Dendritic cell treated with granulocyte-macrophage colony-stimulating factor and Interleukin-4, amounts not matched to agents 40 ng/mL and 50 ng/mL, for 4 days (primary cell): Measurements from ENCODE around the gene ATP23.
A peak's percentile ranks its signal among the peaks of the same experiment; 100 is the strongest.

ENCODE experiments used
- H3K27ac Mint-ChIP-seq: one replicate; pipeline ENCODE4 v1.8.0; 2022; ENCODE audit warnings: mild to moderate bottlenecking, mixed read lengths
- H3K27me3 Mint-ChIP-seq: one replicate; pipeline ENCODE4 v1.8.0; 2022; ENCODE audit warnings: mild to moderate bottlenecking, mixed read lengths
- H3K36me3 Mint-ChIP-seq: one replicate; pipeline ENCODE4 v1.8.0; 2022; ENCODE audit warnings: low read depth, mixed read lengths
- H3K4me1 Mint-ChIP-seq: one replicate; pipeline ENCODE4 v1.8.0; 2022; ENCODE audit warnings: low read depth, mixed read lengths
- H3K4me3 Mint-ChIP-seq: one replicate; pipeline ENCODE4 v1.8.0; 2022; ENCODE audit warnings: mild to moderate bottlenecking, moderate library complexity, mixed read lengths
- H3K9me3 Mint-ChIP-seq: one replicate; pipeline ENCODE4 v1.8.0; 2022; ENCODE audit warnings: mixed read lengths
- intact Hi-C: fragments of 100-400 bp; cut with micrococcal nuclease; formaldehyde crosslinking; loops from one replicate; pipeline ENCODE4 v1.15.0; 2022

Gene ATP23

GRCh38 chr12:57941165-57941894 lies at the start of gene ATP23:
ATP23 (plus strand) TSS chr12:57941567; CDS start chr12:57941702, 135 bp downstream.
- Mint-ChIP-seq H3K4me1 (peaks cover 59% of the 10 kb centered on the region), H3K9me3 (no peaks in the 10 kb centered on the region), H3K27me3 (no peaks in the 10 kb centered on the region), H3K4me3 (peak within 1 kb of the TSS; percentile 95), H3K36me3 (peaks cover 11% of the 10 kb centered on the region), H3K27ac (peak within 1 kb of the TSS; percentile 99)
- intact Hi-C loops, result no loop called here

DNA sequence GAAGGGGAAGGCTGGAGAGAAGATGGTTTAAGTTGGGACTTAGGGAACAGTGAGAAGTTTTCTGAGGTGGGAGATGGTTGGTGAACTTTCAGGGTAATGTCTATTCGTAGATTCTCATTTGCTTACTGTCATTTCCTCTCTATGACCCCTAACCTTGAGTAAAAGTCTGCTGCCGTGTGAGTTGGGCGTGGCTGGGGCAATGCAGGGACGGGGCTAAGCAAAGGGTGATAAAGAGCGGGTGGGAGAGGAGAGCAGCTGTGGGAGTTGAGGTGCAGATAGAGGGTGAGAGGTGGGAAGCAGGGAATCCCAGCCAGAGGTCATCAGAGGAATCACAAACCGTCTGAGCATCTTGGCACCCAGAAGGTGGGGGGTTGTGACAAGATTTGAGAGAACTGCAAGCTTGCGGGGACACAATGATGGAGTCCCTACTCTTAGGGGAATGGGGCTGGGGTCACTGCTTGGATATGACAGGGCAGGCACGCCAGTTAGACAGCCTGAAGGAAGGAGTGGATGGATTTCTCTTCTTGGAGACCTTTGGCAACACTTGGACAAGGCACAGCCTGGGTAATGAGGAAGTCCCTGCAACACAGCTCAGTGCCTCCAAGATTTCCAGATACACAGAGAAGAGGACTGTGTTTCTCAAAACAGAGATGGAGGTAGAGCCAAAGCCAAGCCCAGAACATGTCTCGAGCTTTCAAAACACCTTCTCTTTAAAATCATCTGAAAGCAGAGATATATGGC lies 49.0 kb upstream of the ATP23 start:
- Mint-ChIP-seq H3K4me3 (no peak overlapping the region), H3K36me3 (no peaks in the 10 kb centered on the region), H3K27ac (no peak overlapping the region), H3K4me1 (peaks cover 69% of the 10 kb centered on the region), H3K27me3 (peaks cover 29% of the 10 kb centered on the region), H3K9me3 (no peaks in the 10 kb centered on the region)
- intact Hi-C loops, result no loop called here

- intact Hi-C loops, result no loop called here
- Mint-ChIP-seq H3K4me1 (peaks cover 78% of the 10 kb centered on the region), H3K4me3 (no peak overlapping the region)
Measured at GRCh38 chr12:57893431-57894353, 47.7 kb upstream of the ATP23 start.

GRCh38 chr12:57894399-57895292 lies 46.7 kb upstream of the ATP23 start:
- H3K4me1 Mint-ChIP-seq, result peaks cover 74% of the 10 kb centered on the region
- H3K27me3 Mint-ChIP-seq, result peaks cover 41% of the 10 kb centered on the region
- peak overlapping the region; percentile 14 for H3K4me3 Mint-ChIP-seq
- H3K36me3 Mint-ChIP-seq, result no peaks in the 10 kb centered on the region
- no peaks in the 10 kb centered on the region for H3K9me3 Mint-ChIP-seq
- intact Hi-C loops, result no loop called here
- peak overlapping the region; percentile 69 for H3K27ac Mint-ChIP-seq

More at GRCh38 chr12:57893431-57894353, 47.7 kb upstream of the ATP23 start:
- peaks cover 39% of the 10 kb centered on the region for H3K27me3 Mint-ChIP-seq
- no peaks in the 10 kb centered on the region for H3K9me3 Mint-ChIP-seq
- peak overlapping the region; percentile 69 for H3K27ac Mint-ChIP-seq
- no peaks in the 10 kb centered on the region for H3K36me3 Mint-ChIP-seq

- peak overlapping the region; percentile 26 for H3K27ac Mint-ChIP-seq
Measured at GRCh38 chr12:57895389-57896114, 45.8 kb upstream of the ATP23 start.

DNA sequence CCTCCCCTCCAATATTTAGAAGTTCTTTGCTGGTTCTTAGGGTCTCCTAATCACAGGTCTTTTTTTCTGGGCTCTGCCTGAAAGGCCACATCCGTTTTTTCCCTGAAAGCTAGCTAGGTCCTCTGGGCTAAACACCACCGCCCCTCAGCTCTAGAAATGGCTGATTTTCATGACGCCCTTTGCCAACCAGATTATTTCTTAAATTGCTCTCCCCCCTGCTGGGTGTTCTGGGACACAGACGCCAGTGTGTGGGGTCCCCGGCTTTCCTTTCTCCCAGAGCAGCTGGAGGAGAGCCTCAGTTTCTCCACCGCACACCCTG lies 45.3 kb upstream of the ATP23 start:
- peak overlapping the region; percentile 26 for H3K27ac Mint-ChIP-seq
- no peaks in the 10 kb centered on the region for H3K9me3 Mint-ChIP-seq
- H3K4me3 Mint-ChIP-seq, result peak overlapping the region; percentile 69
- no peaks in the 10 kb centered on the region for H3K36me3 Mint-ChIP-seq
- H3K27me3 Mint-ChIP-seq, result peaks cover 40% of the 10 kb centered on the region
- intact Hi-C loops, result no loop called here
- H3K4me1 Mint-ChIP-seq, result peaks cover 70% of the 10 kb centered on the region

More at GRCh38 chr12:57895389-57896114, 45.8 kb upstream of the ATP23 start:
- intact Hi-C loops, result no loop called here
- Mint-ChIP-seq H3K4me1 (peaks cover 70% of the 10 kb centered on the region), H3K27me3 (peaks cover 40% of the 10 kb centered on the region), H3K4me3 (peak overlapping the region; percentile 69), H3K36me3 (no peaks in the 10 kb centered on the region), H3K9me3 (no peaks in the 10 kb centered on the region)

DNA sequence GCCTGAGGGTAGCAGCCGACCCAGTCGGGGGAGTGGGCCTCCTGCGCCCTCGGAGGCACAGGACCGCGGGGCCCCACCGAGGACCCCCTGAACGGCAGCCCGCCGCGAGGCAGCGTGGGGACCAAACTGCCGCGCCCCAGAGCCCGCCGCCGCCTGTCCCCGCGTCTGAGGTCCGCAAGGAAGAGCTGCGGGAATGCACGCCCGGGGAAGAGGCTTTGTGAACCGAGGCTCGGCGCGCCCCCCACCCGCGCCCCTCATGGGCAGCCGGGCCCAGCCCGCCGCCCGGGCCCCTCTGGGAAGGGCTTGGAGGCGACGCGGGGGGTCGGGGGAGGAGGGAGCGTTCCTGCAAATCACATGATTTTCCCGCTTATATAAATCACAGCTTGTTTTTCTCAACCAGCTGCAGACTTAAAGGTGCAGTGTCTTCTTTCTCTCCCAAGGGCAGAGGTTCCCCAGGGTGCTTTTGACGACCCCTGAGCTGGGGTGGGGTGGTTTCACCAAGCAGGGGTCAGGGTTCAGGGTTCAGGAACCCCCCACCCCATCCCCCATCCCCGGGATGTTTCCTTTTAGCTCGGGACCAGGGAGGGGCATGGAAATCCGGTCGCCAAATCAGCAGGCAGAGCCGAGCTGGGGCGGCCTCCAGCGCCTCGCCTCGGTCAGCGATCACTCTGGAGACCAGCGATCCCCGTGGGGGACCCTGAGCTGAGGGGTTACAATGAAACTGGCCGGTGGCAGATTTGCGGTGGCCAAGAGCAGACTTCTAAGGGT lies 44.7 kb upstream of the ATP23 start:
- Mint-ChIP-seq H3K4me3 (peak overlapping the region; percentile 69), H3K27me3 (peaks cover 40% of the 10 kb centered on the region), H3K36me3 (no peaks in the 10 kb centered on the region), H3K4me1 (peaks cover 70% of the 10 kb centered on the region), H3K9me3 (no peaks in the 10 kb centered on the region), H3K27ac (peak overlapping the region; percentile 31)
- intact Hi-C loops, result no loop called here

- Mint-ChIP-seq H3K36me3 (no peaks in the 10 kb centered on the region), H3K4me3 (no peak overlapping the region), H3K9me3 (no peaks in the 10 kb centered on the region), H3K27me3 (peaks cover 35% of the 10 kb centered on the region), H3K4me1 (peaks cover 63% of the 10 kb centered on the region), H3K27ac (peak overlapping the region; percentile 31)
- intact Hi-C loops, result no loop called here
Measured at GRCh38 chr12:57897286-57897974, 43.9 kb upstream of the ATP23 start.

- intact Hi-C loops, result no loop called here
- Mint-ChIP-seq H3K4me1 (peaks cover 56% of the 10 kb centered on the region), H3K4me3 (no peak overlapping the region), H3K27ac (peak overlapping the region; percentile 33), H3K27me3 (peaks cover 35% of the 10 kb centered on the region), H3K9me3 (no peaks in the 10 kb centered on the region), H3K36me3 (no peaks in the 10 kb centered on the region)
Measured at GRCh38 chr12:57898308-57898970, 42.9 kb upstream of the ATP23 start.

- intact Hi-C loops, result no loop called here
- Mint-ChIP-seq H3K4me3 (no peak overlapping the region), H3K27ac (no peak overlapping the region)
Measured at GRCh38 chr12:57899010-57899662, 42.2 kb upstream of the ATP23 start.

DNA sequence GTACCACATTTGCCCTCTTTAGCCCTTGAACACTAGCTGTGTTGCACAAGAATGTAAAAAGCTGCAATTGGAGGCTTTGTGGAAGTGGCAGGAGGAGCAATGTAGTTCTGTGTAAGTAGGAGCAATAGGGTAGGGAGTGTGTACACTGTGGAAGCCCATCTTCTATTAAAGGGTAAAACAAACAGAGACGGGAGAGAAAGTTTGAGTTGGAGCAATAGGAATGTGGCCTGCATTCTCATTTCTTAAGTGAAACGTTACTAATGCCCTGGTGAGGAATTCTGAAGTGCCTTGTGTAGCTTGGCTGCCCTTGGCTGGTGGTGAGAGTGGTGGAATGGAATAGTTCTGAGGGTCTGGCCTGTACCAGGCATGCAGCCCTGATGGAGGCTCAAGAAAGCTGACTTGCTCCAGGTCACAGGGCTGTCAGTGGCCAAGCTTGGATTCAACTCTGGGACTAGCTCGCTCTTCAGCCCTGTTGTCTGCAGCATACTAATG lies 38.8 kb upstream of the ATP23 start:
- H3K4me3 Mint-ChIP-seq, result no peak overlapping the region
- H3K27ac Mint-ChIP-seq, result no peak overlapping the region
- no peaks in the 10 kb centered on the region for H3K36me3 Mint-ChIP-seq
- intact Hi-C loops, result loop anchor here (10.0 kb wide), 1 partner anchor 318 kb away; no protein-coding TSS in a partner anchor
- no peaks in the 10 kb centered on the region for H3K9me3 Mint-ChIP-seq
- H3K4me1 Mint-ChIP-seq, result peaks cover 24% of the 10 kb centered on the region
- peaks cover 19% of the 10 kb centered on the region for H3K27me3 Mint-ChIP-seq

More at GRCh38 chr12:57899010-57899662, 42.2 kb upstream of the ATP23 start:
- Mint-ChIP-seq H3K4me1 (peaks cover 49% of the 10 kb centered on the region), H3K27me3 (peaks cover 35% of the 10 kb centered on the region), H3K36me3 (no peaks in the 10 kb centered on the region), H3K9me3 (no peaks in the 10 kb centered on the region)
